WTC11 (cell line): ENCODE results near the gene CARMIL3.

Source experiments
- CBFB ChIP-seq: sonication (generic); formaldehyde crosslinking; IDR thresholded peaks from 2 replicates; pipeline ENCODE4 v1.8.1; 2022; ENCODE audit warnings: mild to moderate bottlenecking, low read depth, missing genetic modification reagents
- CREM ChIP-seq: sonication (generic); formaldehyde crosslinking; IDR thresholded peaks from 2 replicates; pipeline ENCODE4 v1.8.1; 2022; ENCODE audit warnings: mild to moderate bottlenecking, missing genetic modification reagents, moderate library complexity
- CTCF ChIP-seq: fragments of 200-600 bp; IDR thresholded peaks from 2 replicates; pipeline ENCODE4 v1.8.0; 2022; ENCODE audit warnings: antibody characterized with exemption
- FOXJ3 ChIP-seq: sonication (generic); formaldehyde crosslinking; IDR thresholded peaks from 2 replicates; pipeline ENCODE4 v1.9.0; 2021; ENCODE audit warnings: missing genetic modification reagents, mild to moderate bottlenecking, borderline replicate concordance
- FOXK1 ChIP-seq: sonication (generic); formaldehyde crosslinking; IDR thresholded peaks from 2 replicates; pipeline ENCODE4 v1.8.0; 2022; ENCODE audit warnings: mild to moderate bottlenecking, moderate library complexity, missing genetic modification reagents
- GABPB1 ChIP-seq: sonication (generic); formaldehyde crosslinking; IDR thresholded peaks from 2 replicates; pipeline ENCODE4 v1.8.1; 2023; ENCODE audit warnings: mild to moderate bottlenecking, missing genetic modification reagents
- JUN ChIP-seq: sonication (generic); formaldehyde crosslinking; IDR thresholded peaks from 2 replicates; pipeline ENCODE4 v1.8.0; 2023; ENCODE audit warnings: mild to moderate bottlenecking, missing genetic modification reagents
- MAX ChIP-seq: sonication (generic); formaldehyde crosslinking; IDR thresholded peaks from 2 replicates; pipeline ENCODE4 v1.8.0; 2022; ENCODE audit warnings: mild to moderate bottlenecking, missing genetic modification reagents
- RELA ChIP-seq: sonication (generic); formaldehyde crosslinking; IDR thresholded peaks from 2 replicates; pipeline ENCODE4 v1.8.1; 2022; ENCODE audit warnings: missing genetic modification reagents, mild to moderate bottlenecking, borderline replicate concordance
- ZBTB21 ChIP-seq: sonication (generic); formaldehyde crosslinking; IDR thresholded peaks from 2 replicates; pipeline ENCODE4 v1.8.1; 2023; ENCODE audit warnings: mild to moderate bottlenecking, missing genetic modification reagents, borderline replicate concordance
- TF ChIP-seq, protein P1 (sequence below): sonication (generic); formaldehyde crosslinking; IDR thresholded peaks from 2 replicates; pipeline ENCODE4 v1.8.1; 2022; ENCODE audit warnings: low read depth, missing genetic modification reagents, borderline replicate concordance
- TF ChIP-seq, protein P2 (sequence below): sonication (generic); formaldehyde crosslinking; IDR thresholded peaks from 2 replicates; pipeline ENCODE4 v1.8.1; 2023; ENCODE audit warnings: mild to moderate bottlenecking, missing genetic modification reagents

- TF ChIP-seq, protein P1, sequence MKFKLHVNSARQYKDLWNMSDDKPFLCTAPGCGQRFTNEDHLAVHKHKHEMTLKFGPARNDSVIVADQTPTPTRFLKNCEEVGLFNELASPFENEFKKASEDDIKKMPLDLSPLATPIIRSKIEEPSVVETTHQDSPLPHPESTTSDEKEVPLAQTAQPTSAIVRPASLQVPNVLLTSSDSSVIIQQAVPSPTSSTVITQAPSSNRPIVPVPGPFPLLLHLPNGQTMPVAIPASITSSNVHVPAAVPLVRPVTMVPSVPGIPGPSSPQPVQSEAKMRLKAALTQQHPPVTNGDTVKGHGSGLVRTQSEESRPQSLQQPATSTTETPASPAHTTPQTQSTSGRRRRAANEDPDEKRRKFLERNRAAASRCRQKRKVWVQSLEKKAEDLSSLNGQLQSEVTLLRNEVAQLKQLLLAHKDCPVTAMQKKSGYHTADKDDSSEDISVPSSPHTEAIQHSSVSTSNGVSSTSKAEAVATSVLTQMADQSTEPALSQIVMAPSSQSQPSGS (CRISPR knock-in tag), result no peak
- TF ChIP-seq JUN (CRISPR knock-in tag), result no peak
- TF ChIP-seq CTCF, result no peak
- TF ChIP-seq ZBTB21 (CRISPR knock-in tag), result no peak
- no peak for TF ChIP-seq CBFB (CRISPR knock-in tag)
- no peak for TF ChIP-seq MAX
- TF ChIP-seq CREM, result no peak
- TF ChIP-seq GABPB1 (CRISPR knock-in tag), result no peak
- TF ChIP-seq, protein P2, sequence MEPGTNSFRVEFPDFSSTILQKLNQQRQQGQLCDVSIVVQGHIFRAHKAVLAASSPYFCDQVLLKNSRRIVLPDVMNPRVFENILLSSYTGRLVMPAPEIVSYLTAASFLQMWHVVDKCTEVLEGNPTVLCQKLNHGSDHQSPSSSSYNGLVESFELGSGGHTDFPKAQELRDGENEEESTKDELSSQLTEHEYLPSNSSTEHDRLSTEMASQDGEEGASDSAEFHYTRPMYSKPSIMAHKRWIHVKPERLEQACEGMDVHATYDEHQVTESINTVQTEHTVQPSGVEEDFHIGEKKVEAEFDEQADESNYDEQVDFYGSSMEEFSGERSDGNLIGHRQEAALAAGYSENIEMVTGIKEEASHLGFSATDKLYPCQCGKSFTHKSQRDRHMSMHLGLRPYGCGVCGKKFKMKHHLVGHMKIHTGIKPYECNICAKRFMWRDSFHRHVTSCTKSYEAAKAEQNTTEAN, result no peak
- TF ChIP-seq FOXK1 (CRISPR knock-in tag), result no peak
- no peak for TF ChIP-seq FOXJ3 (CRISPR knock-in tag)
- no peak for TF ChIP-seq RELA (CRISPR knock-in tag)
Measured at GRCh38 chr14:24092505-24093206, 40.8 kb downstream of the CARMIL3 start.
